PFSK-1 (cell line): Measurements from ENCODE around the gene INSL6.

ENCODE experiments used
- FOXP2 ChIP-seq: optimal IDR thresholded peaks from 2 replicates; pipeline ENCODE3; 2011; ENCODE audit warnings: borderline replicate concordance, control low read depth, inconsistent platforms; ENCODE audit not compliant: insufficient read depth; ENCODE audit errors: extremely low read length, extremely low read depth
- POLR2AphosphoS5 ChIP-seq: IDR thresholded peaks from 2 replicates; pipeline ENCODE4 v1.6.1; 2012; ENCODE audit warnings: low read depth, mild to moderate bottlenecking, control low read depth, low read length, moderate library complexity
- SIN3A ChIP-seq: IDR thresholded peaks from 2 replicates; pipeline ENCODE4 v1.6.1; 2012; ENCODE audit warnings: mild to moderate bottlenecking, low read length, moderate library complexity, borderline replicate concordance; ENCODE audit not compliant: insufficient read depth
- TAF1 ChIP-seq: IDR thresholded peaks from 2 replicates; pipeline ENCODE4 v1.6.1; 2012; ENCODE audit warnings: low read length, control low read depth, borderline replicate concordance; ENCODE audit not compliant: insufficient read depth
- TF ChIP-seq, protein P1 (sequence below), 2 experiments: IDR thresholded peaks; 2 replicates each; pipeline versions ENCODE4 v1.6.1 to v1.8.0; 2011 to 2012; ENCODE audit warnings: low read depth in 2 of 2, low read length in 2 of 2, control low read depth in 1 of 2, inconsistent platforms in 1 of 2, mild to moderate bottlenecking in 1 of 2, moderate library complexity in 1 of 2; ENCODE audit not compliant: insufficient read depth in 1 of 2

Gene INSL6

GRCh38 chr9:5122516-5122915 is 62.9 kb downstream of the INSL6 start:
- TF ChIP-seq, protein P1, sequence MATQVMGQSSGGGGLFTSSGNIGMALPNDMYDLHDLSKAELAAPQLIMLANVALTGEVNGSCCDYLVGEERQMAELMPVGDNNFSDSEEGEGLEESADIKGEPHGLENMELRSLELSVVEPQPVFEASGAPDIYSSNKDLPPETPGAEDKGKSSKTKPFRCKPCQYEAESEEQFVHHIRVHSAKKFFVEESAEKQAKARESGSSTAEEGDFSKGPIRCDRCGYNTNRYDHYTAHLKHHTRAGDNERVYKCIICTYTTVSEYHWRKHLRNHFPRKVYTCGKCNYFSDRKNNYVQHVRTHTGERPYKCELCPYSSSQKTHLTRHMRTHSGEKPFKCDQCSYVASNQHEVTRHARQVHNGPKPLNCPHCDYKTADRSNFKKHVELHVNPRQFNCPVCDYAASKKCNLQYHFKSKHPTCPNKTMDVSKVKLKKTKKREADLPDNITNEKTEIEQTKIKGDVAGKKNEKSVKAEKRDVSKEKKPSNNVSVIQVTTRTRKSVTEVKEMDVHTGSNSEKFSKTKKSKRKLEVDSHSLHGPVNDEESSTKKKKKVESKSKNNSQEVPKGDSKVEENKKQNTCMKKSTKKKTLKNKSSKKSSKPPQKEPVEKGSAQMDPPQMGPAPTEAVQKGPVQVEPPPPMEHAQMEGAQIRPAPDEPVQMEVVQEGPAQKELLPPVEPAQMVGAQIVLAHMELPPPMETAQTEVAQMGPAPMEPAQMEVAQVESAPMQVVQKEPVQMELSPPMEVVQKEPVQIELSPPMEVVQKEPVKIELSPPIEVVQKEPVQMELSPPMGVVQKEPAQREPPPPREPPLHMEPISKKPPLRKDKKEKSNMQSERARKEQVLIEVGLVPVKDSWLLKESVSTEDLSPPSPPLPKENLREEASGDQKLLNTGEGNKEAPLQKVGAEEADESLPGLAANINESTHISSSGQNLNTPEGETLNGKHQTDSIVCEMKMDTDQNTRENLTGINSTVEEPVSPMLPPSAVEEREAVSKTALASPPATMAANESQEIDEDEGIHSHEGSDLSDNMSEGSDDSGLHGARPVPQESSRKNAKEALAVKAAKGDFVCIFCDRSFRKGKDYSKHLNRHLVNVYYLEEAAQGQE (IDR thresholded peaks at IDR 0.05; ENCODE audit: insufficient read depth in 1 of 2, low read depth in 2 of 2, low read length in 2 of 2), result no peak
- no peak for TF ChIP-seq POLR2AphosphoS5
- no peak for TF ChIP-seq TAF1
- TF ChIP-seq SIN3A, result no peak
- no peak for TF ChIP-seq FOXP2

DNA sequence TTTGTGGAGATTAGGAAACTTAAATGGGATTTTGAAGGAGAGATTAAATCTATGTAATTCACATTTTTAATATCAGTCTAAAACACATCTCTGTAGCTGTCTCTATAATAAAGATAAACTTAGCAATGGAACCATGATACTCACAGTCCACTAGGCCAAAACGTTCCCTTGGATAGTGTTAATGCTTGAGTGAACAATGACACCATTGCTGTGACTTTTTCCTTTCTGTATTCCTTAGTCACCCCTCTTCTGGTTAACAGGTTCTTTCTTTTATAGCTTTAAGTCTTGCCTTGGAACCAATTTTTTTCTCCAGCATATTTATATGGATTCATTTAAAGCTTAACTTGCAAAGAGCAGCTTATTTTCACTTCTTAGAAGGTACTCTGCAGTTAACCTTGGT is 63.3 kb downstream of the INSL6 start:
- TF ChIP-seq SIN3A (no peak), TAF1 (no peak), POLR2AphosphoS5 (no peak)

DNA sequence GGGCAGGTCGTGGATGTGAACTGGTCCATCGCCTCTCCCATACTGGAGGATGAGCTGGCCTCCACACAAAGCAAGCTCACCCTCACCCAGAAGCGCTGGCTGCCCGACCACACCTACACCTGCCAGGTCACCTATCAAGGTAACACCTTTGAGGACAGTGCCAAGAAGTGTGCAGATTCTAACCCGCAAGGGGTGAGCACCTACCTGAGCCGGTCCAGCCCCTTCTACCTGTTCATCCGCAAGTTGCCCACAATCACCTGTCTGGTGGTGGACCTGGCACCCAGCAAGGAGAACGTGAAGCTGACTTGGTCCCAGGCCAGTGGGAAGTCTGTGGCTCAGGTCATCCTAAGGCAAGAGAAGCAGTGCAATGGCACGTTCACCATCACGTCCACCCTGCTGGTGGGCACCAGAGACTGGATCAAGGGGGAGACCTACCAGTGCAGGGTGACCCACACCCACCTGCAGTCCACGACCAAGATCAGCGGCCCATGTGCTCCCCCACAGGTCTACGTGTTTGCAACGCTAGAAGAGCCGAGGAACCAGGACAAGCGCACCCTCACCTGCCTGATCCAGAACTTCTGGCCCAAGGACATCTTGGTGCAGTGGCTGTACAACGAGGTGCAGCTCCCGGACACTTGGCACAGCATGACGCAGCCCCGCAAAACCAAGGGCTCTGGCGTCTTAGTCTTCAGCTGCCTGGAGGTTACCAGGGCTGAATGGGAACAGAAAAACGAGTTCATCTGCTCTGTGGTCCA is 71.3 kb downstream of the INSL6 start:
- TF ChIP-seq POLR2AphosphoS5 (no peak), FOXP2 (no peak), SIN3A (no peak), TAF1 (no peak)
- TF ChIP-seq, protein P1 (IDR thresholded peaks at IDR 0.05; ENCODE audit: insufficient read depth in 1 of 2, low read depth in 2 of 2, low read length in 2 of 2), result no peak
